Stimulated activated CD4-positive, alpha-beta T cell treated with anti-CD3 and anti-CD28 coated beads, Interleukin-15, amount 100 ng/mL, for 24 hours (primary cell): ENCODE measurements around the gene MOSPD2.

Source experiments
- DNase-seq: peaks from one replicate; pipeline ENCODE4 v3.0.0-alpha.2; 2020

Gene MOSPD2

GRCh38 chrX:14916017-14916674, 42.9 kb downstream of the MOSPD2 start:
- no peak for DNase-seq

- no peak for DNase-seq
Measured at GRCh38 chrX:14919407-14919806, 46.2 kb downstream of the MOSPD2 start.

- DNase-seq = no peak
Measured at GRCh38 chrX:14920196-14920595, 47.0 kb downstream of the MOSPD2 start.

DNA sequence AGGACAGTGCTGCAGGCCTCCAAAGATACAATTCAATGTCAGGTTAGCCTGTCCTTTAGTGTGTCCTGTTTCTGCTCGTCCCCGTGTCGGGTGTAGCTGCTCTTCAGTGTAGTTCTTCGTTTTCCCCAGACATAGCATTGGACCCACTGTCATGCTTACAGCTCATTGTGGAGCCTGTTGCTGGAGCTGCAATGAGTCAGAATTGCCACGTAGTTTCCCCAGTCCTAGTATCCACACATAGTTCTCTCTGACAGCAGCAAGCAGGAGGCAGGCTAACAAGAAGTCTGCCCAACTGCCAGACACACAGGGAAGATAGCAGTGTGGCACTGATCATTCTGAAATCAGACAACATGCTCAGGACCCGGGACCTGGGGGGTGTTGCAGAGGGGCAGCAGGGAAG, 49.2 kb downstream of the MOSPD2 start:
- no peak for DNase-seq

- no peak for DNase-seq
Measured at GRCh38 chrX:14923761-14924160, 50.5 kb downstream of the MOSPD2 start.

GRCh38 chrX:14926471-14926870, 53.2 kb downstream of the MOSPD2 start:
- no peak for DNase-seq

DNA sequence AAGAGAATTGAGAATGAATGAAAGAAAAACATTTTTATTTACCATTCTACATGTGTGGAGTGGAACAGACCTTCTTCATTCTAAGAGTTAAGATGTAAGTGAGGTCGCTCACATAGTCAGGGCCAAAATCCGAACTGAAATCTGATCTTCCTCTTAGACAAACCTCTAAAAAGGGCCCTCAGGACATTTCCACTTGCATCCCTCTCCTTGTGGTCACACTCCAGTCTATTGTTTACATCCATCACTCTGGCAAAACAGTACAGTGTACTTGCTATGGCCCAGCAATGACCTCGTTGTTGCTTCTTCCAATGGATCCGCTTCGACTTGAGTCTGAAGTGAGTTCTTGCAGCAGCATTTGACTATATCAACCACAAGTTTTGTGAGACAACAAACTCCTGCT, 54.2 kb downstream of the MOSPD2 start:
- DNase-seq = no peak

DNA sequence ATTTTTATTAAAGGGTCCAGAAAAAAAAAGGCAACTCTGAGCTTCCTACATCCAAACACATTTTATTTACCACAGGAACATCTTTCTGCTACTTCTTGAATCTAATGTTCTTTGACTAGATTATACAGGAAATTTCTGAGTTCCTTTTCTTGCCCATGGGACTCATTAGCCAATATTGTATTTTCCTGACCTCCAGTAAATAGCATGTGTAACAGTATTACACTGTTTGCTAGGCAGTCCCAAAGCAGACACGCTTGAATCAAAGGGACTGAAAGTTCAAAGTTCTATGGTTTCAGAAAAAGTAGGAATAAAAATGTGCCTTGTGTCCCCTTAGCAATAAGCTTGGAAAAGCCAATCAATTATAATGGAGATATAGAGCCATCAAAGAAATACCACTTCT, 57.4 kb downstream of the MOSPD2 start:
- DNase-seq = no peak

DNA sequence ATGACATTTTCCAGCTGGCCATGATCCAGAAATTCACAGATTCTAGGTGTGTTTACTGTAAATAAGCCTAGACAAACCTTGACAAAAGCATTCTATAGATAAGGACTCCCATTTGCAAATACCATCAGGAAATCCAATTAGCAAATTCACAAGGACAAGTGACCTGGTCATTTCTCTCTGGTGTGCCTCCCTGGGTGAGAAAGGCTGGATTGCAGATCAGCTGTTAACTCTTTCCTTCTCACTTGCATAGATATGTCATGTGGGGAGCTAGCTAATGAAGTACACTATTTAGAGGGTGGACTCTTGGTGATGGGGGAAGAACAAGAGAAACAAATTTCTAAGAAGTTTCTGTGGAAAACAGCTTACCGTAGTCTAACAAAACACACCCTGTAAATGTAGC, 58.9 kb downstream of the MOSPD2 start:
- no peak for DNase-seq

DNA sequence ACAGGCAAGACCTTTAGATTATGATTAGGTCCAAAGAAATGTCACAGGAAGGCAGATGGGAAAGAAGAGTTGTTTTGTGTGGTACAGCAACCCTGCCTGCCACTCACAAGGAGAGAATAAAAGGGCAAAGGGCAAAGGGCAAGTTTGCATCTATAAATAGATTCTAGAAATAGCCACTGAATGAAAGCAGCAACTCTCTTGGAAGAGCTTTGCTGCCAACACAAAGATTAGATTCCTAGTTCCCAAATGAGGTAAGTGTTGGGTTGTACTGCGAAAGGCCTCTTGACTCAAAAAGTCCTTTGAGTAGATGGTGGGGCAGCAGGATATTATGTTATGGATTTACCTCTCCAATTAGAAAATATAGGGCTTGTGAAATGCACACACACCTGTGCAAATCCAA, 61.2 kb downstream of the MOSPD2 start:
- no peak for DNase-seq

DNA sequence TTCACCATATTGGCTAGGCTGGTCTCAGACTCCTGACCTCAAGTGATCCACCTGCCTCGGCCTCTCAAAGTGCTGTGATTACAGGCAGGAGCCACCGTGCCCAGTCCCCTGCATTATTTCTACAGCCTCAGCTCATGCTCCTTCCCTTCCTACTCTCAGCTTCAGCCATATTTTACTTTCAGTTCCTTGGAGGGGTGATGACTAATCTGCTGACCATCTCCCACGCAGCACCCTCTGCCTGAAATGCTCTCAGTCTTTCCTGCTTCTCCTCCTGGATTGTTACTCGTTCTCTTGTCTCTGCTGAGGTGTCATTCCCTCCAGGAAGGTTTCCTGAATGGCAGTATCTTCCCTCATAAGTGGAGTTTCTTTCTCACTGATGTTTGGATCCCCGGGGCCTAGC, 63.3 kb downstream of the MOSPD2 start:
- DNase-seq = no peak

DNA sequence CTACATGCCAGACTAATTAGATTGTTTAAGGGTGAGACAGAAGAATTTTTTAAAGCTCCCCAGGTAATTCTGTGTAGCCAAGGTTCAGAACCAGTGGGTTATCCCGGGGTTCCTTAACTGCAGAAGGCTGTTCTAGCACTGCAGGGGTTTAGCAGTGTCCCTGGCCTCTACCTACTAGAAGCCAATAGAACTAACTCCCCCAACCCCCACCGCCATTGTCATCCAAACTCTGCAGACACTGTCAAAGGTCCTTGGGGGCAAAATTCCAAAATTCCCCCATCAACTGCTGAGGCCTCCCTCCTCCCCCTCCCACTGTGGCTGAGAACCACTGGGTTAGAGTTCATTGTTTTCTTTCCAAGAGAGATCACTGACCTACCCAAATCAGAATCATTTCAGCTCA, 66.4 kb downstream of the MOSPD2 start:
- DNase-seq = no peak

- no peak for DNase-seq
Measured at GRCh38 chrX:14941301-14941700, 68.1 kb downstream of the MOSPD2 start.

DNA sequence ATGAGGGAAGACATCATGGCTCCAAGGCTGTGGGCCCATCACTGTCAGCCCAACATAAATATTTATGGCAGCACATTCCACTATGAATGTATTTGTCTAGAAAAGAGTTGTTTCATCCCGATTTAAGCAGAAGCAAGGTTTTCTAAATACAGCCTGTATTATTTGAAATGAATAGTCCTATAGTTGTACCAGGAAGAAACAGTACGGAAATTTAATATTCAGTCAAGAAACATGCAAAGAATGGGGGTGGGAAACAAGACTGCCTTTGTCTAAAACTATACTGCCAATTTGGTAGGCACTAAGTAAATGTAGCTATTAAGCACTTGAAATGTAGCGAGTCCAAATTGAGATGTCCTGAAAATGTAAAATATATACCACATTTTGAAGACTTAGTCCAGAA, 69.1 kb downstream of the MOSPD2 start:
- DNase-seq = no peak

DNA sequence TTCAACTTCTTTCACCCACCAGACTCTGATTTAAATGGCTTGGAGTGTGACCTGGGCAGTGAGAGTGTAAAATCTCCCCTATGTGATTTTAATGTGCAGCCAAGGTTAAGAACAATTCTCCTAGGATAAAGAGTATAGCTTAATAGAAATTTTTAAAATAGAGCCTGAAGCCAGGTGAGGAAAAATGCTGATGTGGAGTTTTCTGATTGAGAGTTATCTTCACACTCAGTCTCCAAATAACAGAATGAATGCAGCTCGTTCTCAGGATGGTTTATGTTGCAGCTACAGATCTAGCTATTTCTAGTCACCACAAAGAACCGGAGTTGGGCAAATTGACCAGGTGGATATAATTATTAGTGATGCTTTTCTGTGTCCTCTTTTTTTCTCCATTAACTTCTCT, 70.7 kb downstream of the MOSPD2 start:
- no peak for DNase-seq

- no peak for DNase-seq
Measured at GRCh38 chrX:14946606-14947155, 73.5 kb downstream of the MOSPD2 start.

DNA sequence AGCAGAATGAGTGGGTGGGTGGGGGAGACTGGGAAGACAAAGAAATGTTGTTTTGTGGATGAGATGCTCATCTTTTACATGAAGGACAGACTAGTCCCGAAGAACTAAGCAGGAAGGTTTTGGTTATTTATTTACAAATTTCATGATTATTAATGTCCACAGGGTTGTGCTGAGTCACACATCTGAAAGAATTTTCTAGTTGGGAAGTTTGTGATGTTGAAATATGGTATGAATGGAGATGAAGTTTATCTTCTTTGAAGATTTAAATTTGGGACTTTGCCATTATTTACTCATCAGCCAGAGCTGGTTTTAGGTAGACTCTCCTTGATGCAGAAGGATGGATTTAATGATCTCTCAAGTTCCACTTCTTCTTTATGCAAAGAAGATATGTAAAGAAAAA, 75.5 kb downstream of the MOSPD2 start:
- no peak for DNase-seq

- no peak for DNase-seq
Measured at GRCh38 chrX:14956813-14957582, 83.8 kb downstream of the MOSPD2 start.

DNA sequence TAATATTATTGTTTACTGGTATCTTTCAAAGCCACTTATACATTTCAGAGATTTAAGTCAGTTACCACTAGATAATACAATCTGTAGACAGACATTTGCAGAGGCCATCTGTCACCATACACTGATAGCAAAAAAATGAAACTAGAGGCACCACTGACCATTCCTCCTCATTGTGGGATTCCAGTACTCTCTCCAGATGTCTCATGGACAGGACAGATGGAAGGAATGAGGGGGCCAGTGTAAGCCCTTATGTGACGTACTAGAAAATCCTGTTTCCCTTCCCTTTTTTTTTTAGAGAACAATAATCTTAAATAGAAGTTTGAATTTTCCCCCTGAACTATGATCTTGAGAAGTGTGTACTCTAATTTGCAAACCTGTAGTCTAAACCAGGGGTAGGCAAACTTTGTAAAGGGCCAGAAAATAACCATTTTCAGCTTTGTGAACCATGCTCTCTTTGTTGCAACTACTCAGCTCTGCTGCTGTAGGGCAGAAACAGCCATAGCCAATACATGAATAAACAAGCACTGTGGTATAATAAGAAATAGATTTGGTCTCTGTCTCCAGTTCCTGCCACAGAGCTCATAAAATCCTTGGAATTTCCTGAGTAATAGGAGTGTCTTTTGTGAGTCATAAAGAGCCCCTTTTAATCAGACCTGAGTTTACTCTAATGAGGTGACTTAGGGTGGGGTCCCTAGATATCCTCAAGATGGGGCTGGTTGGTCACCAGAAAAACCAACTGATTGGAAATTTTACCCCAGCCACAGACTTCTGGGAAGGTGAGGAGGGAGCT, 90.4 kb downstream of the MOSPD2 start:
- no peak for DNase-seq

DNA sequence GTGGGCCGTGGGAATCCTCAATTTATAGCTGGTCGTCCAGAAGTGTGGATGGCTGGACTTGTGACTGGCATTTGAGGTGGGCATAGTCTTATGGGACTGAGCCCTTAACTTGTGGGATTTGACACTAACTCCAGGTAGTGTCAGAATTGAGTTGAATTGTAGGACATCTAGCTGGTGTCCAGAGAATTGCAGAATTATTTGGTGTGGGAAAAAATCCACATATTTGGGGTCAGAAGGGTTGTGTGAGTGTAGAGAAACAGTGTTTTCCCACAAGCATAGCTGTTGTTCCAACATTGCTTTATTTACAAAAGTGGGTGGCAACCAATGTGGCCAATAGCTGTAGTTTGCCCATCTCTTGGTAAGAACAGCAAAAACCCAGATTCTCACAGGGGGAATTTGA, 91.3 kb downstream of the MOSPD2 start:
- no peak for DNase-seq
